SW480 (cell line): ENCODE measurements around the gene STIM1.
A peak's percentile ranks its signal among the peaks of the same experiment; 100 is the strongest.

Source experiments
- DNase-seq: peaks from one replicate; pipeline ENCODE4 v3.0.0-alpha.2; 2016; ENCODE audit warnings: low spot score

STIM1 gene

DNA sequence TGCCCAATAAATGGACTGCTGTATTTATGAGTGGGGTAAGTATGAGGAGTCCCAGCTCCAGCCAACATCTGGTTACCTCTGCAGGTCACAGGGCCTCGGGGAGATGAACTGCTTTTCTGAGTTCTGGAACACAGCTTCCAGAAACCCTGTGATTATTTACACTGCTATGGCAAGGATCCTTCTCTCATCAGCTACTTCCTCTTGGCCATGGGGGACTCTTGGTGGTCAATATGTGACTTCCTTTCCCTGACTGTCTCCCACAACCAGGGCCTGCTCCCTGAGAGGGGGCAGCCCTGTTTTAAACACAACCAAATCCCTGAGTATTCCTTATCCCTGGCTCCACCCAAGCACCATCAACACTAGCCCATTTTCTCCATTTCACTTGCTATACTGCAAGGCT, 24.7 kb upstream of the STIM1 start:
- no peak for DNase-seq

DNA sequence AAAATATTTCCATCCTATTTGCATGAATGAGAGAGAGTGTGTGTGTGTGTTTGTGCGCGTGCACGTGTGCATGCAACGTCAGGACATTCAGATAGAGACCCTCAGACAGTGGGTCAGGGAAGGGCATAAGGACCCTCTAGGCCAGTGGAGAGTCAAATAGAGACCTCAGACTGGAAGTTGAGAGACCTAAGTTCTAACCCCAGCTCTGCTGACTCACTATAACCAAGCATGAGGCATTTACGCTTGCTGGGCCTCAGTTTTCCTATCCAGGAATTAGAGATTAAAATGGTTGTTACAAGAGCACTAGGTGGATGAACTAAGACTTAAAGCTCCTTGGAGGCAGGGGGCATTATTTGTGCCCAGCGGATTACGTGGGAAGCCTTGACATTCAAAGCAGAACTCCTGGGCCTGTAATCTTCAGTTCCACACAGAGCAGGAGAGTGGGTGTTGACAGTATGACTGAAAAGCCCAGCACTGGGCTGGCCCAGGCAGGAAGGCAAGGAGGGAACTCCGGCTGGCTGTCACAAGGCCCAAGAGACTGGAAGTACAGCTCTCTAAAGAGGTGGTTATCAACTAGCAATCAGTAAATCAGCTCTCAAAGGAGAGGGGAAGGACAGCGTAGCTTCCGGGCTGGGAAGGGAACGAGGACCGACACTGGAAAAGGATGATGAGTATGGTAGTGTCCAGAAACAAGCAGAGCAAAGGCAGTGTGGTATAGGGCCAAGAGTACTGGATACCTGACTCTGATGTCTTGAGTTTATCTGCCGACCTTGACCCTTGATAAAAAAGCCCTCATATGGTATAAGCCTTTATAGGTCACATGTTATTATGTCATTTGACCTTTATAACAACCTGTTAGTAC, 23.9 kb upstream of the STIM1 start:
- DNase-seq = no peak

DNA sequence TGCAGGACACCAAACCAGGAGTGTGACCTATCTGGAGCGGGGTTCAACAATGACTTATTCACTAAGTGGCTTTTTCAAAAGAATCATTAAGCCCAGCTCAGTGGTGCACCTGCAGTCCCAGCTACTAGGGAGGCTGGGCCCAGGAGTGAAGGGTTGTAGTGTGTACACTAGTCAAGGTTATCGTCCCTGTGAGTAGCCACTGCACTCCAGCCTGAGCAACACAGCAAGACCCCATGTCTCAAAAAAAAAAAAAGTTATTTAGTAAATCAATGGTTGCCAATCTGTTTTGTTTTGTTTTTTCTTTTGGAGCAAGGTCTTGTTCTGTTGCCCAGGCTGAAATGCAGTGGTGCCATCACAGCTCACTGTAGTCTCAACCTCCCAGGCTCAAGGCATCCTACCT, 22.6 kb upstream of the STIM1 start:
- no peak for DNase-seq

DNA sequence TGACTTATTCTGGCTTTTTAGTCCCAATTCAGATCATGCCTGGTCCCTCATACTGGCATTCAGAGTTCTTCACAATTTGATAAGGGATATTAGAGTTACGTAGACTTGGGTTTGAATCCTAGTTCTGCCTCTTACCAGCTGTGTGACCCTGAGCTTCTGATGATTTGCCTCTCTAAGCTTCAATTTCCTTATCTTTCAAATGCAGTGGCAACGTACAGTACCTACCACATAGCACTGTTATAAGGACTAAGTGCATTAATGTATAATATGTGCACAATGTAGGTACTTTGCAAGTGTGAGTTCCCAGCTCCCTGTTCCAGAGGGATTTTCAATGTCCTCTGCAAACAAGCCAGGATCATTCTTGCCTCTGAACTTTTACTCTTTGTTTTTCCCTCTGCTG, 22.0 kb upstream of the STIM1 start:
- DNase-seq = no peak

DNA sequence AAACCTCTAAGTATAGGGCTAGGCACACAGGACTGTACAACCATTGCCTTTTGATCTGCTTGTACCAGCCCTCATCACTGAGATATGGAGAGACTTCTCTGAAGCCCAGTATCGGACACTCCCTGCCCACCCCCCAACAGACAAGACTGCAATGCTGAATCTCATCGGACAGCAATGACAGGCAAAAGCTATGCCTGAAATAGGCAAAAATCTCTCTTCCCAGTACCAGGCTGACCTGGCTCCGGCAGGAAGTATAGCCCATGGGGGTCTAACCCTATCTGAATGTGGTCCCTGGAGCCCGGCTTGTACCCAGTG, 21.2 kb upstream of the STIM1 start:
- DNase-seq = no peak

DNA sequence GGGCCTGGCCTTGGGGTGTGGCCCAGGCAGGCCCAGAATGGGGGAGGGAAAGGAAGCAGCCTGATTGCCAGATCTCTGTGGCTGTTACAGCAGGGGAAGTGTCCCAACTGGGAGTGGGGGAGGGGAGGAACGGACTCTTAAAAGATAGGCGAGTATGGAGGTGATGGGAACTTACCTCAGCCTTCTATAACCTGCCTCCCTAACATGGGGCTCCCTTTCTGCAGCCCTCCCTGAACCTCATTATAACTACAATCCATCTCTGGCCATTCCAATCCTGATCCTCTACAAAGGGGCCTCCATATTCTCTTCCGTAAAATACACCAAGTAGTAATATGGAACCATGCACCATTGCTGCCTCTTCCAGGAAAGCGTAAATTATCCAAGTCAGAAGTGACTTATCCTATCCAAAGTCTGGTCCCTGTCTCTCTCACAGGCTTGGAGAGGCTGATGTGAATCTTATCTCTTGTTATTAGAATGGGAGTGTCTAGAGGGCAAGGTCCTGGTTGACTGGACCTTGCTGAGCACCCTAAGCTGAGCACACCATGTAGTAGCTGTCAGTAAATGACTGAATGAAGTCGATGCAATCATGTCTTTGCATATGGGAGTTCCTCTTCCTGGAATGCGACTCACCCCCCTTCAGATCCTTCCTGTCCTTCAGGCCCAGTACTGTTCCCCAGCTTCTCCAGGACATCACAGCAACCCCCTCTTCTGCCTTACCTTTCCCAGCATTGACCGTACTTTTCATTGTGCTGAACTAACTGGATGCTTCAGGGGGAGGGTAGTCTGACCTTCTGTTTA, 20.6 kb upstream of the STIM1 start:
- DNase-seq = no peak

DNA sequence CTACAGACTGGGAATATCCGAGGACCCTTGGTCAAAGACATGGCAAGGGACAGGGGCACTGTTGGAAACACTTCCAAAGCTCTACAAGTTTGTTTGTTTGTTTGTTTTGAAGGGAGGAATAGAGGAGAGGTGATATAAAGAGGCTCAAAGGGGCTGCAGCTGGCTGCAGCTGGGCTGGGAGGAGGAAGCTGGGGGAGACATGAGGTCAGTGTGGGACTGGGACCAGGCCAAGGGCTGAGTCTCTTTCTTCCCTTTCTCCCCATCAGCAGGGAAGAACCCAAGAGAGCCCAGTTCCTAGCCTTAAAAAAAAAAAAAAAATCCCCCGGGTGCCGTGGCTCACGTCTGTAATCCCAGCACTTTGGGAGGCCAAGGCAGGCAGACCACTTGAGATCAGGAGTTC, 19.7 kb upstream of the STIM1 start:
- no peak for DNase-seq

DNA sequence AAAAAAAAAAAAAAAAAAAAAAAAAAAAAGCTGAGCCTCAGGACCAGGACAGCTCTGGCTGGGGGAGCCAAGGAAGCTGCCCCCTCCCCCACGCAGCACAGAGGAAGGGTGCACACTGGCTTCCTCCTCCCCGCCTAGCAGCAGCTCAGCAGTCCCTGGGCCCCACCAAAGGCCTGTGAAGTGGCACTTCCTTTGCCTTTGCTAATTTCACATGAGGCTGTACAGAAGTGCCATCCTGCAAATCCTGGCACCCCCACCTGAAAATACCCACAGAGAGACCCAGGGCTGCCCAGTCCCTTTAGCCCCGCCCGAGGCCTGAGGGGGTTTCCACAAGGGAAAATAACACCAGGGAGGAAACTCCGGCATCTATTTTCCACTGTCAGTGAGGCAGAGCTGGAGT, 18.6 kb upstream of the STIM1 start:
- DNase-seq = no peak

DNA sequence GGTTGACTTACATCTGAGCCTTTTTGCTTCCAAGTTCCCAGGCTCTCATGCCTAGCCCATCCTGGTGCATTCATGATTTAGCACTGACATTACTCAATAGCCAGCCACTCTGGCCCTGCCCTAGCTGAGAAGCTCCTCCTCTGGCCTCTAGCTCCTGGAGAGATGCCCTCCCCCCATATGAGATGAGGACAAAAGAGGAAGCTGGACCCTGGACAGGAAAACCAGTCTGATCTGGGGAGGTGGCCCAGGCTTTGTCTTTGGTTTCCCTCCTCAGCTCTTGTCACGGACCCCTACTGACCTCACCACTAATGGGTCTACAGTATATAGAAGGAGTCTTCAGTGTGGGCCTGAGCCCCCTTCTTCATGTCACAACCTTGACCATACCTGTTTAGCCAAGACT, 17.7 kb upstream of the STIM1 start:
- DNase-seq = no peak

DNA sequence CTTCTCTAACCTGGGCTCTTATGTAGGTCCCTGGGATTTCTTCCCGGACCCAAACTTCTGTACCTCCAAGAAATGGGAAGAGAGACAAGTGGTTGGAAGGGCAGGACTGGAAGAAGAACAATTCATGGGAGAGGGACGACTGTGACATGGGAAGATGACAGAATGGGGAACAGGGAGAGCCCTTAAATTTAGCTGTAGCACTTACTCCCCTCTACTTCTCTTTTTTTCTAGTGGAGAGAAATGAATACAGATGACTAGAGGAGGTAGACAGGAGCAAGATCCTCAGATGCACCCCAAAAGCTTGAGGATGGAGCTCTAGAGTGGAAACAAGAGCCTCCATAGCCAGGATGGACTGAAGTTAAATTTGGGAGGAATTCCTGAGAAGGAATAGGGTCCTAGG, 17.0 kb upstream of the STIM1 start:
- DNase-seq = no peak

DNA sequence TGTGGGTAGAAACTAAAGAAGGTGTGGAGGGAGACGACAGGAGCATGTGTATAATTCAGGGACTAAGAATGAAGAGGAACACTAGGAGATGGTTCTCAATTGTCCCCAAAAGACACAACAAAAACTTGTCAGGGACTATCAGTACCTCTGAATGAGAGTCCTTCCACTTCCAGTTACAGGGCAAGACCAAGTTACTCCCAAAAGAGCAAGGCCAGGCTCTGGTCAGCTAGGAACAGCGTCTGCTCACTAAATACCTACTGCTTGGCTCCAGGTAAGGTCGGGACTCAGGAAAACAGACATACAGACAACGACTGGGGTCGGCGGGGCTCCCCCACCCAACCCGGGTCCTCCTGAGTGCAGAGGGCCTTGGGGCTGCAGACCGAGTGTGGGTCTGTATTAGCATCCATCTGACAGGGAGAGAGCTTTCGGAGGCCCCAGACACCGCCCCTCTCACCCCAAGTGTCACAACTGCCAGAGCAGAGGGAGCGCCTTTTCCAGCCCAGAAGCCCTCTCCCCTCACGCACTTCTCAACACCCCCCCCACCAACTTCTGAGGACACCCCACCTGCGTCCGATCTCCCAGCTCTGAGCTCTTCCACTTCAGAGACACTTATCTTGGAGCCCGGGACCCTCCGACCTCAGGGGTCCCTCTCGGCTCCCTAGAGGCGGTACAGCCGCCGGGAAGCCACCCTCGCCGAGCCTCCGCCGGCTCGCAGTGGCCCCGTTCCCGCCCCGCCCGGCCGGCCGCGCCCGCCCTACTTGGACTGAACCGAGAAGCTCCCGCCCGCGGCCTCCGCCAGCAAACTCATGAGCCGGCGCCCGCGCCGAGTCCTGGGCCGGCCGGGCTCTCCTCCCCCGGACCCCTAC, 15.2 kb upstream of the STIM1 start:
- no peak for DNase-seq

DNA sequence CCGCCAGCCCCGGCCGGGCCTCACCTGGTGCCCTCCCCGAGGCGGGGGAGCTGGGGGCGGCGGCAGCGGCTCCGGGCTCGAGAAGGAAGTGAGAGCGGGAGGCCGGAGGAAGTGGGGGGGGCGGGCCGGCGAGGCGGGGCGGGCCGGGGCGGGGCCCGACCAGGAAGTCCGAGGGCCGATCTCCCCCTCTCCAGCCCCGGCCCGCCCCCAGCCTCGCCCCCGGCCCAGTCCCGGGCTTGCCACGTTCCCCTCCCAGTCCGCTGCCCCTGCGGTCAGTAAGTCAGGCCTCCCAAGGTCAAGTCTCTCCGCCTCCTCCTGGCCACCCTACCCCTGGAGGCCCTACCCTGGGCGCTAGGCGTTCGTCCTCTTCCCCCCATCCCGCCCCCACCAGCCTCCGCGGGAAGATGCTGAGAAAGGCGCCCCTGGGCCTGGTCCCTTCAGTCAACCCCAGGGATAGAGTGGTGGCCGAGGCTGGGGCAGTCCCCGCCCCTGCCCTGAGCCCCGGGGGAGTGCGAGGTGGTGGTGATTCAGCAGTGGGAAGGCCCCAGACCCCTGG, 14.5 kb upstream of the STIM1 start, which contains the start of gene RHOG:
Gene RHOG, minus strand, starts transcription at position 90 of the 556 bp plus-strand sequence. CDS start 12,821 bp downstream, outside the sequence.
- DNase-seq = no peak

DNA sequence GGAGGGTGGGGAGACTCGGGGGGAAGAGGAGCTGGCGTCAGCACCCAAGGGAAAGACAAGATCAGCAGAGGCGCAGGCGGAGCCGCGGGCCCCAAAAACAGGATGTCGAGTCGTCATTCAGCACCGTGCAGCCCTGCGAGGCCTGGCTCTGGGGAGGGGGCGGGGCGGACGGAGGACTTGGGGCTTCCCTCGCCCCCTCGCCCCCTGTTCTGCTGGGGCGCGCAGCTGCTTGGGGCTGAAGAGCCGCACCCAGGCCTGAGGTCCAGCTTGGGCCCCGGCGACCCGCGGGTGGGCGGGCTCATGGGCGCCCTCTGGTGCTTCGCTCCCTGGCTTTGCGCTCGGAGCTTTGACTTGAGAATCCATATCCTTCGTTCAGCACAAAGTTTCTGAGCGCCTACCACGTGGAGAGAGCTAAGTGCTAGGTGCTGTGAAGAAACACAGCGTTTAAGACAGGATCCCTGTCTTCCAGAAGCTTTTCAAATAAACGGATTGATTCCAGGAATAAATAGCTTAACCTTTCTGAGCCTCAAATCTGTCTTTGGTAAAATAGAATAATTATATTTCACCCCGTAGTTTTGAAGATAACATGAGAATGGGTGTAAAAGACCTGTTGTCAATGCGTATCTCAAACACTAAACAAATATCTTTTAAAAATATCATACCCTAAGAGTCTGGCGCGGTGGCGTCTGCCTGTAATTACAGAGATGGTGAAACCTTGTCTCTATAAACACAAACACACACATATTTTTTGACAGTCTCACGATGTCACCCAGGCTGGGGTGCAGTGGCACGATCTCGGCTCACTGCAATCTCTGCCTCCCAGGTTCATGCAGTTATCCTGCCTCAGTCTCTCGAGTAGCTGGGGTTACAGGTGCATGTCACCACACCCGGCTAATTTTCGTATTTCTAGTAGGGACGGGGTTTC, 13.8 kb upstream of the STIM1 start:
- peak; percentile 81 for DNase-seq

DNA sequence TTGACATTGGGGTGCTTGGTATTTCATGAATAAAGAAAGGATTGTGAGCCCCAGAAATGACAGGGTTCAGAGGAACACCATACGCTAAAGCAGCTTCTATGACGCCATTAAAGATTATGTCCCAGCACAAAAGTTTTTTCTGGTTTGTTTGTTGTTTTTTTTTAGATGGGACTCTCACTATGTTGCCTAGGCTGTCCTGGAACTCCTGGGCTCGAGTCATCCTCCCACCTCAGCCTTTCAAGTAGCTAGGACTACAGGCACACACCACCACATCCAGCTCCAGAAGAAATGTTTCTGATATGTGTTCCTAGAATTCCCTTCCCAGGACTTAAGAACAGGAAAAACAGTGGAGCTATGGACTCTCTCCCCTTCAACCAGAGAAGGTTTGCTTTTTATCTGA, 12.1 kb upstream of the STIM1 start:
- no peak for DNase-seq

DNA sequence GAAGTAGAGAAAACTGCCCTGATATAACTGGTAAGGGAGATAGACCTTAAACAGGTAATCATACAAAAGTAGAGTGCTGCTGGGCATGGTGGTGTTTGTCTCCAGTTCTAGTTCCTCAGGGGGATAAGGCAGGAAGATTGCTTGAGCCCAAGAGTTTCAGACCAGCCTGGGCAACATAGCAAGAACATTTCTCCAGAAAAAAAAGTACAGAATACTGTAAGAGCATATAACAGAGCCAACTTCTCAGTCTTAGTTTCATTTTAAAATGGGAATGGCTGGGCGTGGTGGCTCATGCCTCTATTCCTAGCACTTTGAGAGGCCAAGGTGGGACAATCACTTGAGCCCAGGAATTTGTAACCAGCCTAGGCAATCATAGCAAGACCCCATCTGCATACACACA, 10.2 kb upstream of the STIM1 start:
- no peak for DNase-seq

DNA sequence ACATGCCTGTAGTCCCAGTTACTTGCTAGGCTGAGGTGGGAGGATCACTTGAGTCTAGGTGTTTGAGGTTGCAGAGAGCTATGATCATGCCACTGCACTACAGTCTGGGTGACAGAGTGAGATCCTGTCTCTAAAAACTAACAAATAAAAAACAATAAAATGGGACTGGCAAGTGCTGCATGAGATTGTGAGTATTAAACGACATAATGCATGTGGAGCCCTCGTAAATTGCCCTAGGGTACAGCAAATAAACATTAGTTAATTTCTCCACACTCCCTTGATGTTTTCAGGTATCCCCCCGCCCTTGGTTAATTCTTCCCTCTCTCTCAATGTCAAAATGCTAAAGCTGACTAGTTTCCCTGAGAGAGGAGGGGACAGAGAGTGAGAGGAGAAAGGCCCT, 9.8 kb upstream of the STIM1 start:
- no peak for DNase-seq

DNA sequence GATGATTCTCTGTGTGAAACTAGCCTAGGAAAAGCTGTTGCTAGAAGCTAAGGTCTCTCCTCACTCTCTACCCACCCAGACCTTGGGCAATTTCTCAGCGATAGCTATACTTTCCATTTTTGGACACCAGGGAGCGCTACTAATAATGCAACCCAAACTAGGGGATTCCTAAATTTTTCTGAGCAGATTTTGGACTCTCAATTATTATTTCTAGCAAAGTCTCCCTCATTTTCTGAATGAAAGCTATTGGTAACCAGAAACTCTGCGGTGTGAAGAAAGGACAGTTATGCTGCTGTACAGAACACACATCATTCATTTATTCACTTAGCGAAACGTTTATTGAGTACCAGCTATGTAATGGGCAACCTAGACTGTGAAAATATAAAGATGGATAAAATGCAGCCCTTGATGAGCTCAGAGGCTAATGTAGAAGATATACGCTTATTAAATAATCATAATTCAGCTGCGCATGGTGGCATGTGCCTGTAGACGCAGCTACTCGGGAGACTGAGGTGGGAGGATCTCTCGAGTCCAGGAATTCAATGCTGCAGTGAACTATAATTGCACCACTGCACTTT, 6.1 kb upstream of the STIM1 start:
- peak; percentile 37 for DNase-seq

DNA sequence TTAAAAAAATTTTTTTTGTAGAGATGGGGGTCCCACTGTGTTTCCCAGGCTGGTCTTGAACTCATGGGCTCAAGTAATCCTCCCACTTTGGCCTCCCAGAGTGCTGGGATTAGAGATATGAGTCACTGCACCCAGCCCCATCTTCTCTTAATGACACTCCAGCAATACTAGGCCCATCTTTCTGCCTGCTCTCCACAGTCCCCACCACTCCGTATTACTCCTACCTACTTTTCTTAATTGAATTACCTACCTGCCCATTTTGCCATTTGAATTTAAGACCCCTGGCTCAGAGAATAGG, 2.0 kb upstream of the STIM1 start:
- no peak for DNase-seq

DNA sequence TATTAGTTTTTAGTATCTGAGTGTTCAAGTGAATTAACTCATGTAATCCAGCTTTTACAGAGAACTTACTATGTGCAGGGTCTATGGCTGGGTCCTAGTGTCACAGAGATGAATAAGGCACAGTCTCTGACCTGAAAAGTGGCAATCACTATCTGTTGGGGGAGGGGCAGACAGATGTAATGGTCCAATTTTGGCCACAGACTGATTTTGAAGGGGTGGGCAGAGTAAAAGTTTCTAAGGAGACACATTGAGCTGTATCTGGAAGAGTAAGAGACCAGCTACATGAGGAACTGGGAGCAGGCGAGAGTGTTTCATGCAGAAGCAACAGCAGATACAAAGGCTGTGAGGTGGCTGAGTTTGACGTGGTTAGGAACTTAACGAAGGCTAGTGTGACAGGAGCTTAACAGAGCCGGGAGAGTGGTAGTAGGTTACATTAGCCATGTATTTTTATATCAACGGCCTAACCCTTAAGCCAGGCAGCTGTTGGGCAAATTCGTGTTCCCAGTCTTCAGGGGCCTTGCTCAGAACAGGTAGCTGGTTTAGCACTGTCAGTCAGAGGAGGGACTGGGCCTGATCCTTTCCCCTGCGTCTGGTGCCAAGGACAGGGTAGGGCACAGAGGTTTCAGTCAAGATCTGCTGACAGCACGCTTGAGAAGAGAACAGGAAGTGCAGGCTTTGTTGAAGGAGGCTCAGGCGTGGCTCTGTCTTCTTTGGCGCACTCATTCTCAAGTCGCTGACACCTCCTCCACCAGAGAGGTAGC, 1.4 kb upstream of the STIM1 start:
- DNase-seq = no peak

DNA sequence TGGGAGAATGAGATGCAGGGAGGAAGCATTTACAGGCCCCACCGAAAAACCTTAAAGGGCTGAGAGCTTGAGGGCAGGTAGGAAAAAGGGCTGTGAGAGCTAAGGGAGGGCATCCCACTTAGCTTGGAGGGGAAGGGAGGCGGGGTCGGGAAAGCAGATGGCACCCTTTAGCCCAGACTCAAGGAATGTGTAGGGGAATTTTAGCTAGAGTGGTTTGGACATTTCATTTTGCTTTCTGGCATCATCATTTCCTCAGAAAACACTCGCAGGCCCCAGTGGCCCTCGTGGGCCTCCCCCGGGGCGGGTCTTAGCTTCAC, 846 bp upstream of the STIM1 start:
- no peak for DNase-seq
